Fibroblast of villous mesenchyme (primary cell): ENCODE measurements around the gene MDFI. TPM values are rescaled to one million over a fixed set of nuclear protein-coding genes. Genes with fewer than 3 reads are reported as not detected.

Experiments used
- DNase-seq: peaks from one replicate; pipeline ENCODE4 v3.0.0-alpha.2; 2010; ENCODE audit warnings: low read depth
- H3K4me3 ChIP-seq: 2 replicates; pipeline ENCODE4 v1.5.1; 2011; ENCODE audit warnings: low read depth, mild to moderate bottlenecking, low read length
- total RNA-seq: library from RNA; depleted of rRNA; stranded (reverse); fragments of >200 nt; gene quantifications from 2 replicates; pipeline ENCODE4 v1.2.3, GENCODE V29; 2012
- TF ChIP-seq, protein P1 (sequence below): IDR thresholded peaks from 2 replicates; pipeline ENCODE4 v1.5.1; 2012; ENCODE audit warnings: low read depth, mild to moderate bottlenecking, low read length; ENCODE audit not compliant: insufficient read depth

MDFI gene
- total RNA-seq, 1 donor: not detected

DNA sequence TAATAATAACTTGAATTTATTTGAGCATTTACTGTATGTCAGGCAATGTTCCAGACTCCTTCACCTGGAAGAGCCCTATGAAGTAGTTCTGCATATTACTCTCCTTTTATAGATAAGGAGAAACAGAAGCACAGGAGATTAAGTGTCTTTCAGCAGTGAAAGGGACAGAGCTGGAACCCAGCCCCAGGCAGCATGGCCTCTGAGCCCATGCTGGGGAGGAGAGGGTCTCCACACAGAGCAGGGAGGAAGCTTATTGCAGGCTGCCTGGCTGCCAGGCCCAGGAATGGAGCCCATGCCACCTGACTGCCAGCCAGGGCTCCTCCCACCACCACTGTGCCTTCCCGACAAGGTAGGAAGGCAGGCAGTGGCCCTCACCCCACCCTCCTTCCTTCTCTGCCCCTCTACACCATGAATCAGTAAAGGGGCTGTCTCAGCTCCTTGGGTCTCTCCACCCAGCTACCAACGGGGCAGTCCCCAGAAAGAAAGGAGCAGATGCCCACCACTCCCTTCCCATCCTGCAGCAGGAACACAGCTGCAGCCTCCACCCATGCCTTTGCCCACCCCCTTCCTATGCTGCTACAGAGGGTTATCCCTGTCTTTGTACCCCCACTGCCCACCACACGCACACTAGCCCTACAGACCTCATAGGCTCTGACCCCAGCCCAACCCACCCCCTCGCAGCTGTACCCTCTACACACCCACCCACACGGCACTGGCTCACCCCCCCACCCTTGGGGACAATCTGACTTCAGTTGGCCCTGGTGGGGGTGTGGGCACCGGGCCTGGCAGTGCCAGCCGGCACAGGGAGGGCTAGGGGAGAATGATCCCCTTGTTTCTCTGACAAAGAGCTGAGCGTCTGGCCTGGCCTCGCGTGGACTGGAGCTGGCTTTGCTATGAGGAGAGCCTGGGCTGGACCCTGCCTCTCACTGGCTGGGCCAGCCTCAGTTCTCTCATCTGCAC is 55.3 kb downstream of the MDFI start:
- no peak for DNase-seq
- TF ChIP-seq, protein P1, sequence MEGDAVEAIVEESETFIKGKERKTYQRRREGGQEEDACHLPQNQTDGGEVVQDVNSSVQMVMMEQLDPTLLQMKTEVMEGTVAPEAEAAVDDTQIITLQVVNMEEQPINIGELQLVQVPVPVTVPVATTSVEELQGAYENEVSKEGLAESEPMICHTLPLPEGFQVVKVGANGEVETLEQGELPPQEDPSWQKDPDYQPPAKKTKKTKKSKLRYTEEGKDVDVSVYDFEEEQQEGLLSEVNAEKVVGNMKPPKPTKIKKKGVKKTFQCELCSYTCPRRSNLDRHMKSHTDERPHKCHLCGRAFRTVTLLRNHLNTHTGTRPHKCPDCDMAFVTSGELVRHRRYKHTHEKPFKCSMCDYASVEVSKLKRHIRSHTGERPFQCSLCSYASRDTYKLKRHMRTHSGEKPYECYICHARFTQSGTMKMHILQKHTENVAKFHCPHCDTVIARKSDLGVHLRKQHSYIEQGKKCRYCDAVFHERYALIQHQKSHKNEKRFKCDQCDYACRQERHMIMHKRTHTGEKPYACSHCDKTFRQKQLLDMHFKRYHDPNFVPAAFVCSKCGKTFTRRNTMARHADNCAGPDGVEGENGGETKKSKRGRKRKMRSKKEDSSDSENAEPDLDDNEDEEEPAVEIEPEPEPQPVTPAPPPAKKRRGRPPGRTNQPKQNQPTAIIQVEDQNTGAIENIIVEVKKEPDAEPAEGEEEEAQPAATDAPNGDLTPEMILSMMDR: no peak
- H3K4me3 ChIP-seq: no peak overlapping the region

DNA sequence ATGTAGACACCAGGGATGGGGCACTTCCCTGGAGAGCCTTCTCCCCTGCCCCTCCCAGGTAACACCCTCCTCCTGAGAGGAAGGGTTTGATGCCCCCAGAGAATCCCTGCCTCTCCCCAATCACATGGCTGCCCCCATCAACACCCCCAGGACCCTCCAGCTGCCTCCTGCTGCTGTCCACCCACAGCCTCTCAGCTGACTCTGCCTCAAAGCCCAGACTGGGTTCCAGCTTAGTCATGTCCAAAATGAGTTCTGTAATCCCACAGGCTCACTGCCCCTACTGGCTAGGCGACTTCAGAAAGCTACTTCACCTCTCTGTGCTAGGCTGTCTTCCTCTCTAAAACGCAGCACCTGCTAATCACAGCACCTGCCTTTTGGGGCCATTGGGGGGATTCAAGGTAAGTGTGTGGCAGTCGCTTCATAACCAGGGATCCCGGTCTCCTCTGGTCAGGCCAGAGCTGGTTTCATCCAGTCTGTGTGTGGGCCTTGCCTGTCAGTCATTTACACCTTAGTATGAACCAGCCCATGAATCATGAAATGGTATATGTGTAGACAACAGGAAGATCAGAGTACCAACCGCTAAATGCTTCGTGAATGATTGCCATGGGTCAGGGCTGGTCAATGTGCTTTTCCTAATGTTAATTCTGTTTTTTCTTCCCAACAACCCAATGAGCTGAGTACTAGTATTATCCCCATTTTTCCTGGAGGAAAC is 56.7 kb downstream of the MDFI start:
- no peak for DNase-seq
- TF ChIP-seq, protein P1: no peak
- no peak overlapping the region for H3K4me3 ChIP-seq

DNA sequence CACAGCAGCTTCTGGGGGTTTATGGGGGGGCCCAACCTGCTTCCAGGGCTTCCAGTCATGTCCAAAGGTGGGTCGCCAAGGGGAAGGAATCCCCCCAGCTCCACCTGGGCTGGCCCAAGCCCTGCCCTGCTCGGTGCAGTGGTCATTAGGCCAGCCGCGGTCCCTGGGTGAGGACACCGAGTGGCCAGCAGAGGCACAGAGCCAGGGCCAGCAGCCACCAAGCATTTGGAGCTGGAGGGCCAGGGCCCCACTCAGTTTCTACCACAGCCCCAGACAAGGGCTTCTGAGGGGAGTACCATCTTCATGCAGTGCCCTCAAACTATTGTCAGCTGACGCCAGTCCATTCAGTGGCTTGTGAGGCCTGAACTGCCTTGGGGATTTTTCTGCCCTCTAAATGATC is 57.6 kb downstream of the MDFI start:
- TF ChIP-seq, protein P1: no peak
- DNase-seq: no peak
- H3K4me3 ChIP-seq: no peak overlapping the region

DNA sequence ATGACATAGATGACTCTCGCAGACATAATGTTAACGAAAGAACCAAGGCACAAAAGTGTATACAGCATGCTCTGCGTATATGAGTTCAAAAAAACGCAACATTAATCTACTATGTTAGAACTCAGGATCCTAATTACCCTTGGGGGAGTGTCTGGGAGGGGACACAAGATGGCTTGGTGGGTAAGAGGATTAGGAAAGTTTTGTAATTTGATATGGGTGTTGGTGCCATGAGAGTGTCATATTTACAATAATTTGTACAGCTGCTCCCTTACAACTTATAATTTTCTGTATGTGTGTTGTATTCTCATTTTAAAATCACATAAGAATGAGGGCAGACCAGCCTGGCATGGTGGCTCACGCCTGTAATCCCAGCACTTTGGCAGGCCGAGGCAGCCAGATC is 58.5 kb downstream of the MDFI start:
- no peak for DNase-seq
- no peak overlapping the region for H3K4me3 ChIP-seq
- TF ChIP-seq, protein P1: no peak

DNA sequence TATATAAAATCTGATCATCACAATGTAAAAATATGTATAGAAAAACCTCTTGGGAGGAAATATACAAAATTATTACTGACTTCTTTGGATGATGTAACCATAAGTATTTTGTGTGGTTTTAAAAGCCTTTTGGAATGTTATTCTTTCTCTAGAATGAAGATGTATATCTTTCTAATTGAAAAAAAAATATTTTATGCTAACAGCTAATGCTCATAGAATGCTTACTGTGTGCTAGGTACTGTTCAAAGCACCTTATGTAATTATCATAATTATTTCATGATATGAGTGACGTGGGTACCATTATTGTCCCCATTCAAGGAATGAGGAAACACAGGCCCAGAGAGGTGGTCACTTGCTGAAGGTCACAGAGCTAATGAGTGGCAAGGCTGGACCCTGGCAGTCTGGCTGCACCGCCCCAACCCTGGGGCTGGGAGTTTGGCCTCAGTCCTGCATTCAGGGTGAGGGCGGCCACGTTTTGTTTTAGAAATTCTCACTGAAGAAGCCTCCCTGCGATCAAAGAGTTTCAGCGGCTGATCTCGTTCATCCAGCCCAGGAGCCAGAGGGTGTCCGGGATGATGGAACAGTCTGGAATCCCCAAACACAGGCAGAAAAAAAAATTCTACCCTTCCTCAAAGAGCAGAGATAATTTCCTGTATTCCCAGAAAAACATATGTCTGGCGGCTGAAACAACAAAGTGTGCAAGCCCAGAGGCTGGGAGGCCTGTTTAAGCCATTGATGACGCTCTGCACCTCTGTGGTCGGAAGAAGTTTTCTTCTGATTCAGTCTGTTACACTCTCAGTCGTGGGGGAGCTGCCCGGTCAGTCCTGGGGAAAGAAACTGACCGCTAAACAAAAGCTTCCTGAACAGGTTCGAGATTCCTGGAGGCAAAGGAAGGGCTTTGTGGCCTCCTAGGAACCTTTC is 59.9 kb downstream of the MDFI start:
- TF ChIP-seq, protein P1: no peak
- DNase-seq: peak; percentile 78
- no peak overlapping the region for H3K4me3 ChIP-seq

DNA sequence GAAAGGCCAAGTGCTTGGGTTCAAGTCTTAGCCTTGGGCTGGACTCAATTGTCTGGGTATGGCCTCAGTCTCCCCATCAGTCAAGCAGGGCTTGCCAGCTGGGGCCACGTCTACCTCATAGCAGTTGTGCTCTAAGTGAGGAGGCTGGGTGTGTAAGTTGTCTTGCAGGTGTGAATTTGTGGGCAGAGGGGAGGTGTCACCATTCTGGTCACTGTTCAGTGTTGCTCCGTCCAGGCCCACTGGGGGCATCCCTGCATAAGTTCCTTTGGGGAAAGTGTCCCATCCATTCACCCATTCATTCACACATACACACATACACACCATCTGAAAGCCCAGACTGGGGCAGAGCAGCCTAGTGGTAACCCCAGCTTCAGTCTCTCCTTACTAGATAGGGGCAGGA is 60.8 kb downstream of the MDFI start:
- TF ChIP-seq, protein P1: no peak
- H3K4me3 ChIP-seq: no peak overlapping the region
- DNase-seq: no peak
